OCI-LY1 (cell line): Measurements from ENCODE around the gene CD84.

Experiments used
- EZH2 ChIP-seq: fragments of 200-600 bp; sonication (generic), shearing (Covaris generic); IDR thresholded peaks from 2 replicates; pipeline ENCODE4 v1.8.0; 2017; ENCODE audit warnings: borderline replicate concordance, mixed run types, mild to moderate bottlenecking, antibody characterized with exemption, low read length, moderate library complexity, mixed read lengths
- TF ChIP-seq, protein P1 (sequence below): fragments of 200-600 bp; sonication (generic), shearing (Covaris generic); IDR thresholded peaks from 2 replicates; pipeline ENCODE4 v1.5.1; 2017; ENCODE audit warnings: mild to moderate bottlenecking, antibody characterized with exemption, low read length, moderate library complexity, mixed read lengths

DNA sequence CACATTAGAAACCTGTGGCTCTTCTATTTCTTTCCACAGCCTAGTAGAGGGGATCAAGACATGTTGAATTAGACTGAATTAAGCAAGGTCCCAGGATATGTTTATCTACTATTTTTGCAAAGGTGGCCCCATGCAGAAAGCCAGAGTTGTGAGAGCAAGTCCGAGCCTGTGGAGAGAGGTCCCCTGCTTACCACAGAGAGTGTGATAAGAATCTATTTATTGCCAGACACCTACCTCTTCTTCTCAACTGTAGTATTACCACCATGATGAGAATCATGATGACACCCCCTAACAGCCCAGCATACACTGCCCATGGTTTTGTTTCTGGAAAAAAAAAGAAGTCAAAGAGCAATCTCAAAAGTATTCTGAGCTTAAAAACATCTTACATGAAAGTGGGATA is 44.6 kb upstream of the CD84 start:
- TF ChIP-seq, protein P1, sequence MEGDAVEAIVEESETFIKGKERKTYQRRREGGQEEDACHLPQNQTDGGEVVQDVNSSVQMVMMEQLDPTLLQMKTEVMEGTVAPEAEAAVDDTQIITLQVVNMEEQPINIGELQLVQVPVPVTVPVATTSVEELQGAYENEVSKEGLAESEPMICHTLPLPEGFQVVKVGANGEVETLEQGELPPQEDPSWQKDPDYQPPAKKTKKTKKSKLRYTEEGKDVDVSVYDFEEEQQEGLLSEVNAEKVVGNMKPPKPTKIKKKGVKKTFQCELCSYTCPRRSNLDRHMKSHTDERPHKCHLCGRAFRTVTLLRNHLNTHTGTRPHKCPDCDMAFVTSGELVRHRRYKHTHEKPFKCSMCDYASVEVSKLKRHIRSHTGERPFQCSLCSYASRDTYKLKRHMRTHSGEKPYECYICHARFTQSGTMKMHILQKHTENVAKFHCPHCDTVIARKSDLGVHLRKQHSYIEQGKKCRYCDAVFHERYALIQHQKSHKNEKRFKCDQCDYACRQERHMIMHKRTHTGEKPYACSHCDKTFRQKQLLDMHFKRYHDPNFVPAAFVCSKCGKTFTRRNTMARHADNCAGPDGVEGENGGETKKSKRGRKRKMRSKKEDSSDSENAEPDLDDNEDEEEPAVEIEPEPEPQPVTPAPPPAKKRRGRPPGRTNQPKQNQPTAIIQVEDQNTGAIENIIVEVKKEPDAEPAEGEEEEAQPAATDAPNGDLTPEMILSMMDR: no peak
- no peak for TF ChIP-seq EZH2
